ENCODE results near the gene KLHL6. TPM values are rescaled to one million over a fixed set of nuclear protein-coding genes. Genes with fewer than 3 reads are reported as not detected.

KLHL6 gene
- total RNA-seq, 4 donors from 2014 or later, result 0.10 to 1.4 (median 0.39) TPM

- H3K9me3 ChIP-seq, result no peaks in the 10 kb centered on the region
- no peak for TF ChIP-seq POLR2AphosphoS5 (IDR thresholded peaks at IDR 0.05)
- no peak for TF ChIP-seq EP300 (IDR thresholded peaks at IDR 0.05)
- TF ChIP-seq CTCF (IDR thresholded peaks at IDR 0.05), result no peak
- no peak for TF ChIP-seq POLR2A (IDR thresholded peaks at IDR 0.05)
- H3K4me3 ChIP-seq, result no peak overlapping the region
- no peaks in the 10 kb centered on the region for H3K27me3 ChIP-seq
- H3K4me1 ChIP-seq, result peaks cover 8% of the 10 kb centered on the region
- H3K36me3 ChIP-seq, result no peaks in the 10 kb centered on the region
- H3K27ac ChIP-seq, result no peak overlapping the region
- DNase-seq (ENCODE audit: low spot score in 2 of 2), result peak in 1 of 2 donors; percentile 31
- WGBS, result 84% methylated on average over 5 of the region's 5 CpGs
These were observed 28.1 kb upstream of the KLHL6 start for GRCh38 chr3:183583331-183584245.

- H3K4me1 ChIP-seq, result peaks cover 8% of the 10 kb centered on the region
- no peak overlapping the region for H3K27ac ChIP-seq
- whole genome bisulfite sequencing, result 89% methylated on average over 1 of the region's 1 CpG
- H3K9me3 ChIP-seq, result no peaks in the 10 kb centered on the region
- no peaks in the 10 kb centered on the region for H3K27me3 ChIP-seq
- no peak overlapping the region for H3K4me3 ChIP-seq
- TF ChIP-seq POLR2A (IDR thresholded peaks at IDR 0.05) (no peak), CTCF (IDR thresholded peaks at IDR 0.05) (no peak), EP300 (IDR thresholded peaks at IDR 0.05) (no peak), POLR2AphosphoS5 (IDR thresholded peaks at IDR 0.05) (no peak)
- no peak for DNase-seq (ENCODE audit: low spot score in 2 of 2)
- H3K36me3 ChIP-seq, result no peaks in the 10 kb centered on the region
These were observed 26.7 kb upstream of the KLHL6 start for GRCh38 chr3:183582161-183582560.

GRCh38 chr3:183581496-183582155, 26.1 kb upstream of the KLHL6 start:
- TF ChIP-seq CTCF (IDR thresholded peaks at IDR 0.05), result no peak
- TF ChIP-seq POLR2A (IDR thresholded peaks at IDR 0.05), result no peak
- no peak for TF ChIP-seq EP300 (IDR thresholded peaks at IDR 0.05)
- no peak for TF ChIP-seq POLR2AphosphoS5 (IDR thresholded peaks at IDR 0.05)
- Histone ChIP-seq H3K4me1 (peaks cover 8% of the 10 kb centered on the region), H3K27me3 (no peaks in the 10 kb centered on the region), H3K4me3 (no peak overlapping the region), H3K9me3 (no peaks in the 10 kb centered on the region), H3K27ac (no peak overlapping the region), H3K36me3 (no peaks in the 10 kb centered on the region)
- 96% methylated on average over 3 of the region's 3 CpGs for WGBS
- DNase-seq (ENCODE audit: low spot score in 2 of 2), result peak in 1 of 2 donors; percentile 21

GRCh38 chr3:183579967-183580900, 24.7 kb upstream of the KLHL6 start:
- Histone ChIP-seq H3K4me1 (peaks cover 8% of the 10 kb centered on the region), H3K9me3 (no peaks in the 10 kb centered on the region), H3K4me3 (no peak overlapping the region), H3K27ac (no peak overlapping the region), H3K36me3 (no peaks in the 10 kb centered on the region), H3K27me3 (no peaks in the 10 kb centered on the region)
- peak in 1 of 2 donors; percentile 37 for DNase-seq (ENCODE audit: low spot score in 2 of 2)
- no peak for TF ChIP-seq CTCF (IDR thresholded peaks at IDR 0.05)
- no peak for TF ChIP-seq POLR2A (IDR thresholded peaks at IDR 0.05)
- TF ChIP-seq EP300 (IDR thresholded peaks at IDR 0.05), result no peak
- no peak for TF ChIP-seq POLR2AphosphoS5 (IDR thresholded peaks at IDR 0.05)
- 72% methylated on average over 17 of the region's 17 CpGs for whole genome bisulfite sequencing

Measured in suprapubic skin (tissue), 4 donors.